HepG2 (cell line): Measurements from ENCODE around the gene TWNK. TPM values are rescaled to one million over a fixed set of nuclear protein-coding genes. Genes with fewer than 3 reads are reported as not detected.

Experiments used
- ATAC-seq: fragments of 200-7000 bp; cut with Tn5 transposase; 3 replicates; pipeline ENCODE4 v1.9.1; 2020; ENCODE audit warnings: mild to moderate bottlenecking, moderate library complexity
- BruUV-seq: library from RNA; stranded (reverse); fragments of 400-500 nt; replicated peaks from 2 replicates; lab custom pipeline; 2021; lab: Mats Ljungman, UMichigan
- CTCF ChIA-PET: fragments of 300-600 bp; formaldehyde crosslinking; extraction: SDS; loops from one replicate; lab custom pipeline; 2021; ENCODE audit warnings: low total read pairs, inconsistent platforms, low intra/inter-chr PET ratio; lab: Yijun Ruan, JAX
- POLR2A ChIA-PET: fragments of 350-600 bp; sonication (Branson Sonifier 250); formaldehyde crosslinking; loops from one replicate; lab custom pipeline; 2020; ENCODE audit warnings: antibody characterized with exemption, inconsistent platforms; lab: Yijun Ruan, JAX
- DNase-seq: peaks from one replicate; pipeline ENCODE4 v3.0.0-alpha.2; 2015; ENCODE audit warnings: low spot score
- FAIRE-seq: peaks from 3 replicates; lab custom pipeline; 2011; peaks lifted over from hg19 to GRCh38; lab: Jason Lieb, UNC
- H2AFZ ChIP-seq: one replicate; pipeline ENCODE4 v1.6.1; 2011; ENCODE audit warnings: low read length, inconsistent platforms
- H3K27ac ChIP-seq: fragments of 300-600 bp; 3 replicates; pipeline ENCODE4 v1.8.0; 2011; ENCODE audit warnings: mixed run types, mild to moderate bottlenecking, mixed read lengths, low read length, inconsistent platforms; ENCODE audit not compliant: insufficient read depth; ENCODE audit errors: extremely low read length
- H3K27me3 ChIP-seq, 2 experiments: fragments of 200-600 bp in 1 of 2; 2 replicates in 1 of 2; 3 replicates in 1 of 2; pipeline versions ENCODE4 v1.6.0 to v1.8.0; 2011; ENCODE audit warnings: low read length in 2 of 2, mild to moderate bottlenecking in 2 of 2, moderate library complexity in 2 of 2, inconsistent platforms in 1 of 2; ENCODE audit not compliant: insufficient read depth in 2 of 2, control insufficient read depth in 1 of 2
- H3K36me3 ChIP-seq, 2 experiments: fragments of 200-600 bp in 1 of 2; replicated peaks in 1 of 2; 2 replicates in 1 of 2; 3 replicates in 1 of 2; pipeline versions ENCODE4 v1.5.1 to v1.8.0; 2011; ENCODE audit warnings: low read length in 2 of 2, inconsistent platforms in 1 of 2; ENCODE audit not compliant: insufficient read depth in 2 of 2, control insufficient read depth in 1 of 2
- H3K4me1 ChIP-seq: 2 replicates; pipeline ENCODE4 v1.5.1; 2012; ENCODE audit warnings: low read length, inconsistent platforms; ENCODE audit not compliant: insufficient read depth
- H3K4me2 ChIP-seq: 2 replicates; pipeline ENCODE4 v1.6.0; 2011; ENCODE audit warnings: low read depth, low read length, inconsistent platforms
- H3K4me3 ChIP-seq, 3 experiments: fragments of 200-600 bp in 1 of 3; sonication (generic), shearing (Covaris generic) in 1 of 3; replicated peaks in 1 of 3; 2 replicates each; pipeline ENCODE4 v1.5.1; 2011 to 2016; ENCODE audit warnings: low read length in 3 of 3, inconsistent platforms in 2 of 3, low read depth in 2 of 3, mild to moderate bottlenecking in 2 of 3, control low read depth in 1 of 3, mixed read lengths in 1 of 3; ENCODE audit not compliant: insufficient read depth in 1 of 3
- H3K79me2 ChIP-seq: one replicate; pipeline ENCODE4 v1.6.1; 2011; ENCODE audit warnings: low read length, inconsistent platforms; ENCODE audit not compliant: insufficient read depth
- H3K9ac ChIP-seq: 2 replicates; pipeline ENCODE4 v1.6.0; 2011; ENCODE audit warnings: mild to moderate bottlenecking, low read depth, low read length, inconsistent platforms; ENCODE audit not compliant: insufficient read depth
- H3K9me3 ChIP-seq: 2 replicates; pipeline ENCODE4 v1.5.1; 2012; ENCODE audit warnings: mild to moderate bottlenecking, low read length
- H4K20me1 ChIP-seq: 2 replicates; pipeline ENCODE4 v1.6.0; 2011; ENCODE audit warnings: inconsistent platforms, mild to moderate bottlenecking, low read length, moderate library complexity; ENCODE audit not compliant: insufficient read depth
- BRD4 ChIP-seq: sonication (generic); formaldehyde crosslinking; IDR thresholded peaks from 2 replicates; pipeline ENCODE4 v1.4.0; 2020; ENCODE audit warnings: missing genetic modification reagents
- CBX2 ChIP-seq, 2 experiments: fragments of 200-600 bp in 1 of 2; sonication (generic); formaldehyde crosslinking in 1 of 2; IDR thresholded peaks; 2 replicates each; pipeline versions ENCODE4 v1.7.0 to v1.8.1; 2018 to 2022; ENCODE audit warnings: low read depth in 2 of 2, low read length in 1 of 2, mild to moderate bottlenecking in 1 of 2, missing genetic modification reagents in 1 of 2
- EP300 ChIP-seq, 3 experiments: sonication (generic) in 1 of 3; formaldehyde crosslinking in 1 of 3; IDR thresholded peaks; 2 replicates each; pipeline versions ENCODE4 v1.5.1 to v1.6.1; 2011 to 2020; ENCODE audit warnings: low read depth in 2 of 3, low read length in 2 of 3, borderline replicate concordance in 1 of 3, improper control_type of control experiment in 1 of 3, mild to moderate bottlenecking in 1 of 3, missing genetic modification reagents in 1 of 3, moderate library complexity in 1 of 3
- FOXC1 ChIP-seq: sonication (generic); formaldehyde crosslinking; IDR thresholded peaks from 2 replicates; pipeline ENCODE4 v1.8.0; 2022; ENCODE audit warnings: mild to moderate bottlenecking, missing genetic modification reagents, borderline replicate concordance
- GFI1 ChIP-seq: sonication (generic); formaldehyde crosslinking; IDR thresholded peaks from 2 replicates; pipeline ENCODE4 v1.5.0; 2020; ENCODE audit warnings: missing genetic modification reagents, mild to moderate bottlenecking, borderline replicate concordance
- KMT2B ChIP-seq: IDR thresholded peaks from 2 replicates; pipeline ENCODE4 v1.6.1; 2016; ENCODE audit warnings: missing genetic modification reagents, missing compliant biosample characterization
- MXD3 ChIP-seq: IDR thresholded peaks from 2 replicates; pipeline ENCODE4 v1.6.1; 2016; ENCODE audit warnings: mild to moderate bottlenecking, missing biosample characterization, missing genetic modification reagents
- XRCC5 ChIP-seq: fragments of 200-400 bp; formaldehyde crosslinking; optimal IDR thresholded peaks from 2 replicates; pipeline ENCODE3; 2017; ENCODE audit warnings: mild to moderate bottlenecking, low read length
- ZNF136 ChIP-seq: sonication (generic); formaldehyde crosslinking; IDR thresholded peaks from 2 replicates; pipeline ENCODE4 v1.8.1; 2022; ENCODE audit warnings: low read depth, mild to moderate bottlenecking, moderate library complexity, missing genetic modification reagents
- ZNF704 ChIP-seq: sonication (generic); formaldehyde crosslinking; IDR thresholded peaks from 2 replicates; pipeline ENCODE4 v1.8.1; 2023; ENCODE audit warnings: mild to moderate bottlenecking, inconsistent platforms, moderate library complexity, missing genetic modification reagents, borderline replicate concordance
- ZNF746 ChIP-seq: sonication (generic); formaldehyde crosslinking; IDR thresholded peaks from 2 replicates; pipeline ENCODE4 v1.8.0; 2022; ENCODE audit warnings: mild to moderate bottlenecking, missing genetic modification reagents
- ZUFSP ChIP-seq: sonication (generic); formaldehyde crosslinking; IDR thresholded peaks from 2 replicates; pipeline ENCODE4 v1.9.0; 2021; ENCODE audit warnings: missing genetic modification reagents, mild to moderate bottlenecking, borderline replicate concordance
- whole genome bisulfite sequencing: methylation state at CpG from one replicate; pipeline ENCODE4 v1.1.6; 2017; ENCODE audit warnings: low lambda C conversion rate; 5-methylcytosine and 5-hydroxymethylcytosine counted together
- in situ Hi-C: cut with HindIII; loops from 2 replicates; pipeline ENCODE4 v1.10.0; 2017; ENCODE audit warnings: low pct_unique_long_range_greater_than_20kb; ENCODE audit not compliant: extremely low pct_ligation_motif_present
- intact Hi-C: fragments of 100-400 bp; cut with micrococcal nuclease; formaldehyde crosslinking; loops from one replicate; pipeline ENCODE4 v1.10.0; 2022; ENCODE audit not compliant: unreplicated experiment
- polyA plus RNA-seq, 8 experiments: library from polyadenylated mRNA; depleted of rRNA in 3 of 8; stranded (reverse) in 7 of 8; unstranded in 1 of 8; fragments of >200 nt; fragmentation: Illumina TruSeq in 4 of 8; extraction: Trizol in 4 of 8; gene quantifications; 2 replicates each; pipeline versions ENCODE4 v1.2.1 to v1.2.3, GENCODE V29; 2011 to 2016; ENCODE audit warnings: low read depth in 4 of 8, missing spikeins in 1 of 8, mixed read lengths in 1 of 8; ENCODE audit not compliant: insufficient read depth in 1 of 8
- total RNA-seq, 5 experiments: library from RNA; depleted of rRNA; stranded (reverse); fragments of >200 nt; fragmentation: Illumina TruSeq; extraction: Trizol; gene quantifications; 2 replicates each; pipeline ENCODE4 v1.2.3, GENCODE V29; 2016; ENCODE audit warnings: low read depth in 1 of 5

The TWNK gene
- total and polyA plus RNA-seq, 2 of the 13 experiments (the other 11 are each of a cell fraction or from before 2014, with no cell fraction given), result 10.7 to 16.5 TPM

GRCh38 chr10:101014230-101014884 is 27.0 kb downstream of the TWNK start (continued):
- TF ChIP-seq EP300 (IDR thresholded peaks at IDR 0.05; ENCODE audit: low read depth in 2 of 2, low read length in 2 of 2) (no peak), EP300 (CRISPR knock-in tag; IDR thresholded peaks at IDR 0.05; ENCODE audit: borderline replicate concordance) (no peak), XRCC5 (peak; percentile 16), FOXC1 (CRISPR knock-in tag) (no peak), BRD4 (CRISPR knock-in tag) (no peak), GFI1 (no peak), ZUFSP (CRISPR knock-in tag) (no peak), KMT2B (CRISPR knock-in tag) (no peak)

- H3K4me1 ChIP-seq, result peaks cover 68% of the 10 kb centered on the region
- no peak for FAIRE-seq
These were observed 27.7 kb downstream of the TWNK start for GRCh38 chr10:101014966-101015581.

More at GRCh38 chr10:101014966-101015581, 27.7 kb downstream of the TWNK start:
- Histone ChIP-seq H3K9ac (no peak overlapping the region), H3K9me3 (no peaks in the 10 kb centered on the region), H3K27me3 (peaks cover 0 to 3% of the 10 kb centered on the region in 2 experiments; a peak in 1 of 5 replicates), H3K4me2 (peak overlapping the region; percentile 54; the same call in 1 of the 2 replicates), H3K36me3 (no peaks in the 10 kb centered on the region), H3K27ac (no peak overlapping the region), H4K20me1 (no peaks in the 10 kb centered on the region), H3K79me2 (no peaks in the 10 kb centered on the region), H3K4me3 (no peak overlapping the region; a peak in 1 of 6 replicates), H2AFZ (no peak overlapping the region)
- DNase-seq, result no peak
- no TSS peak for BruUV-seq
- POLR2A ChIA-PET, result interaction anchor here (0.6 to 6.0 kb wide), 5 partner anchors 16 to 137 kb away, joined by 3 to 56 read pairs (median 3); partner anchors contain the start of genes LZTS2, PDZD7 and SFXN3
- no peak for ATAC-seq
- intact Hi-C loops, result loop anchor here (5.0 kb wide), 1 partner anchor 138 kb away; no protein-coding TSS in a partner anchor
- TF ChIP-seq ZNF704 (CRISPR knock-in tag), result no peak
- TF ChIP-seq CBX2 (IDR thresholded peaks at IDR 0.05; ENCODE audit: low read depth, low read length), result no peak
- TF ChIP-seq CBX2 (CRISPR knock-in tag; IDR thresholded peaks at IDR 0.05; ENCODE audit: low read depth), result no peak
- no peak for TF ChIP-seq ZNF746 (CRISPR knock-in tag)
- no peak for TF ChIP-seq ZNF136 (CRISPR knock-in tag)
- TF ChIP-seq MXD3 (CRISPR knock-in tag), result no peak
- in situ Hi-C loops, result no loop called here
- CTCF ChIA-PET, result interaction anchor here (1.3 to 6.1 kb wide), 4 partner anchors 19 to 81 kb away, joined by 3 to 240 read pairs (median 6); partner anchors contain the start of genes LZTS2 and SEMA4G
- WGBS, result 23% methylated on average over 6 of the region's 7 CpGs
